NT2/D1 (cell line): ENCODE data around the gene TPP2.

Experiments used
- DNase-seq: peaks from one replicate; pipeline ENCODE4 v3.0.0-alpha.2; 2011; ENCODE audit warnings: low read depth, low spot score
- H3K27me3 ChIP-seq: 2 replicates; pipeline ENCODE4 v1.6.0; 2011; ENCODE audit warnings: mild to moderate bottlenecking; ENCODE audit not compliant: insufficient read length, insufficient read depth
- H3K36me3 ChIP-seq: 2 replicates; pipeline ENCODE4 v1.6.1; 2011; ENCODE audit warnings: mild to moderate bottlenecking, low read length, mixed read lengths; ENCODE audit not compliant: insufficient read depth, insufficient read length
- H3K4me1 ChIP-seq: 2 replicates; pipeline ENCODE4 v1.5.1; 2011; ENCODE audit not compliant: insufficient read depth, insufficient read length
- H3K4me3 ChIP-seq: 2 replicates; pipeline ENCODE4 v1.5.1; 2011; ENCODE audit warnings: low read depth; ENCODE audit not compliant: insufficient read length
- H3K9ac ChIP-seq: 2 replicates; pipeline ENCODE4 v1.6.0; 2011; ENCODE audit warnings: low read depth; ENCODE audit not compliant: insufficient read length
- H3K9me3 ChIP-seq: 2 replicates; pipeline ENCODE4 v1.5.1; 2011; ENCODE audit warnings: mild to moderate bottlenecking, low read length; ENCODE audit not compliant: insufficient read depth
- SUZ12 ChIP-seq: IDR thresholded peaks from 2 replicates; pipeline ENCODE4 v1.6.1; 2011; ENCODE audit not compliant: insufficient read length, insufficient read depth; ENCODE audit errors: extremely low read depth
- YY1 ChIP-seq: IDR thresholded peaks from 2 replicates; pipeline ENCODE4 v1.6.1; 2011; ENCODE audit not compliant: insufficient read length, insufficient read depth
- ZNF274 ChIP-seq: IDR thresholded peaks from 2 replicates; pipeline ENCODE4 v1.6.1; 2011; ENCODE audit warnings: mild to moderate bottlenecking, low read depth, low read length

The TPP2 gene

DNA sequence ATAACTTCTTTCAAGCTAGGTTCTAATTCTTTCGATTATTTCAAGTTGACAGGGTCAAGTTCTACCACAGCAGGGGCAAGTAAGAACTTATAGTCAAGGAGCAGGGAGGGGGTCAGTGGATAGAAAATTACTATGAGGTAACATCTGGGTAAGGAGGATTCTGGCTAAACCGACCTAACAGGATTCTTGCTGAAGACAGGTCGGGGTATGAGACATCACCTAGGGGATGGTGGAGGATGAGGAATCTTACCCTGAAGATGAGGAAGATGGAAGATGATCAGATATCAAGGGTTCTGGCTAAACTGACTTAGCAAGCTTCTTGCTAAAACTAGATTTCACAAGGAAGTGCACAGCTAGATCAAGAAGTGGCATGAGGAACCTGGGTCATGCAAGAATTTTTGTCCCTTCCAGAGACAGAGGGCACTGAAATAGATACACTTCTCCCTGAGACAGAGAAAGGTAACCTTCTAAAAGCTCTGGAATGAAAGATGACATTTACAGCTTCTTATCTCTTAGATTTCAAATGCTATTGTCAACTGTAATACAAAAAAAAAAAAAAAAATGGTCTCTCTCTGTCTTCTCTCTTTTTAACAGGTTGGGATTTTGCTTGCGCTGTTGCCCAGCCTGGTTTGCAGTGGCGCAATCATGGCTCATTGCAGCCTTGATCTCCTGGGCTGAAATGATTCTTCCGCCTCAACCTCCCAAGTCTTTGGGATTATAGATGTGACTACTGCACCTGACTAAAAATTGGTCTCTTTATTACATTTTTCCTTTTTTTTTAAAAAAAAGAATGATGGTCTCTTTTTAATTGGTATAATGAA lies 107.7 kb downstream of the TPP2 start:
- no peaks in the 10 kb centered on the region for H3K4me1 ChIP-seq
- no peaks in the 10 kb centered on the region for H3K9me3 ChIP-seq
- no peaks in the 10 kb centered on the region for H3K36me3 ChIP-seq
- H3K27me3 ChIP-seq = no peaks in the 10 kb centered on the region
- no peak overlapping the region for H3K4me3 ChIP-seq
- H3K9ac ChIP-seq = no peak overlapping the region
- no peak for TF ChIP-seq YY1
- no peak for TF ChIP-seq SUZ12
- no peak for TF ChIP-seq ZNF274
- no peak for DNase-seq

- no peaks in the 10 kb centered on the region for H3K36me3 ChIP-seq
- no peak for TF ChIP-seq ZNF274
- no peak for TF ChIP-seq YY1
- TF ChIP-seq SUZ12 = no peak
- H3K27me3 ChIP-seq = no peaks in the 10 kb centered on the region
- DNase-seq = no peak
- no peak overlapping the region for H3K9ac ChIP-seq
- H3K4me1 ChIP-seq = no peaks in the 10 kb centered on the region
- no peak overlapping the region for H3K4me3 ChIP-seq
- H3K9me3 ChIP-seq = no peaks in the 10 kb centered on the region
Observed at GRCh38 chr13:102707467-102707866, 110.7 kb downstream of the TPP2 start.

DNA sequence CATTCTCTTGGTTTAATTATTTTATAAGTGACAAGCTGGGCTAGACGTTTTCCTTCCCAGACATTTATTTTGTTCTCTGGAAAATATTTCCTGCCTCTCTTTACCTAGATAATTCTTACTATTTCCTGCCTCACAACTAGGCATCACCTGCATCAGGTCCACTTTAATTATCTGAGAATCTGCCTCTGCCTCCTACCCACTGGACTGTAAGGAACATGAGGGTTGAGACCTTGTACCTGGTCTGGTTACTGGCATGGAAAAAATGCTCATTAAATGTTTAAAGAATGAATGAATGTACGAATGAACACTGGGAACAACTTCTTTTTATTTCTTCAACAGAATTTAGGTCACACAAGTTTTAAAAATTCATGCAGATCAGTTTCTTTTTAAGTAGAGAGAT lies 111.4 kb downstream of the TPP2 start:
- no peak for DNase-seq
- no peaks in the 10 kb centered on the region for H3K9me3 ChIP-seq
- H3K36me3 ChIP-seq = no peaks in the 10 kb centered on the region
- H3K4me1 ChIP-seq = no peaks in the 10 kb centered on the region
- no peak overlapping the region for H3K9ac ChIP-seq
- H3K27me3 ChIP-seq = no peaks in the 10 kb centered on the region
- no peak overlapping the region for H3K4me3 ChIP-seq
- TF ChIP-seq YY1 = no peak
- TF ChIP-seq SUZ12 = no peak
- TF ChIP-seq ZNF274 = no peak

DNA sequence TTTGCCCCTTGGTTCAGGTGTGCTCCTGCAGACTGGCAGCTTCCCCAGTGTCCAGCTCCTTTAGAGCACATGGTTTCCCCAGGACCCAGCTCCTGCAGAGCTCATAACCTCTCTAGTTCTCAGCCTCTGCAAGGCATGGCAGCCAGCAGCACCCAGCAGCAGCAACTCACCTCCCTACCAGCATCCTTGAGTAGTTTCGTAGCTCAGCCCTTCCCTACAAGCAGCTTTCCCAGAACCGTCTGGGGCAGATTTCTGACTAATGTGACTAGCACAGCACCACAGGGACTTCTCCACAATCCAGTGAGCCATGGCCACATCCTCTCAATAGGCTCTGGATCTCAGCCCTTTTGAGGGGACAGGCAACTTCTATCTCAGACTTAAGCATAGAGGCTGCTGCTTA lies 112.2 kb downstream of the TPP2 start:
- DNase-seq = no peak
- no peak overlapping the region for H3K4me3 ChIP-seq
- no peaks in the 10 kb centered on the region for H3K36me3 ChIP-seq
- no peaks in the 10 kb centered on the region for H3K27me3 ChIP-seq
- no peaks in the 10 kb centered on the region for H3K9me3 ChIP-seq
- no peaks in the 10 kb centered on the region for H3K4me1 ChIP-seq
- TF ChIP-seq SUZ12 (no peak), ZNF274 (no peak), YY1 (no peak)
- H3K9ac ChIP-seq = no peak overlapping the region

- H3K9ac ChIP-seq = no peak overlapping the region
- H3K27me3 ChIP-seq = no peaks in the 10 kb centered on the region
- H3K4me1 ChIP-seq = no peaks in the 10 kb centered on the region
- no peaks in the 10 kb centered on the region for H3K9me3 ChIP-seq
- H3K4me3 ChIP-seq = no peak overlapping the region
- DNase-seq = no peak
- no peak for TF ChIP-seq ZNF274
- TF ChIP-seq YY1 = no peak
- TF ChIP-seq SUZ12 = no peak
- H3K36me3 ChIP-seq = no peaks in the 10 kb centered on the region
Observed at GRCh38 chr13:102709536-102709935, 112.8 kb downstream of the TPP2 start.

- H3K27me3 ChIP-seq = no peaks in the 10 kb centered on the region
- no peaks in the 10 kb centered on the region for H3K9me3 ChIP-seq
- H3K4me1 ChIP-seq = no peaks in the 10 kb centered on the region
- DNase-seq = no peak
- TF ChIP-seq ZNF274 (no peak), SUZ12 (no peak), YY1 (no peak)
- no peak overlapping the region for H3K4me3 ChIP-seq
- no peaks in the 10 kb centered on the region for H3K36me3 ChIP-seq
- no peak overlapping the region for H3K9ac ChIP-seq
Observed at GRCh38 chr13:102710261-102710679, 113.5 kb downstream of the TPP2 start.

DNA sequence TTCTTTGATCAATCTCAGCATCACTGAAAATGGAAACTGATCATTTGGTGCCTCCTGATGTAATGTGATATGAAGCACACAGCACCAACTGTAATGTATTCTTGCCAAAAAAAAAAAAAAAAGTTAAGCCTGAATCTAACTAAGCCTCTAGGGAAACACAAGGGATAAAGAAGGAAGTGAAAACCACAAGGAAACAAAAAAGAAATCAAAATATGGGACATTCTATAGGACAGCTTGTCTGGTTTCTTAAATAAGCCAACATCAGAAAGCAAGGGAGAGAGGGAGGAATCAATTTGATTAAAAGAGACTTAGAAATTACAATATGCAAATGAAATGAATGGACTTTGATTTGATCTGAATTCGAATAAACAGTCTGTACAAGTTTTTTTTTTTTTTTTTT lies 118.7 kb downstream of the TPP2 start:
- Histone ChIP-seq H3K4me3 (no peak overlapping the region), H3K9ac (no peak overlapping the region), H3K27me3 (no peaks in the 10 kb centered on the region), H3K4me1 (no peaks in the 10 kb centered on the region), H3K9me3 (no peaks in the 10 kb centered on the region), H3K36me3 (no peaks in the 10 kb centered on the region)
- TF ChIP-seq ZNF274 (no peak), YY1 (no peak), SUZ12 (no peak)
- no peak for DNase-seq

DNA sequence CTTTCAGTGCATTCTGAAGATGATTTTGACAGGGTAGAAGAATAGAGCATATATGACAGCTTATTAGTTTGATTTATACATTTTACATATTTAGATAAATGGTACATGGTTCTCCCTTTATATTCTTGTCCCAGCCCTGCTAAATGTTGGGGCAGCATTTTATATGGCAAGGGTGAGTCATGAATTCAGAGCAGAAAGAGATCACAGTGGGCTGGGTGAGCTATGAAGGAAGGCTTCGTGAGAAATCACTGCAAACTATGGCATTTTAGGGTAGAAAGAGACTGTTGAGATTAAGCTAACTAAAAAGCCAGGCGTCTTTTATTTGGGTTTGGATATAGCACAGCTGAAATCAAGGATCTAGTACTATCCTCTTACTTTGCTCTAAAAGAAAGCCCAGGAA lies 122.0 kb downstream of the TPP2 start:
- Histone ChIP-seq H3K27me3 (no peaks in the 10 kb centered on the region), H3K9ac (no peak overlapping the region), H3K36me3 (no peaks in the 10 kb centered on the region), H3K4me1 (no peaks in the 10 kb centered on the region), H3K4me3 (no peak overlapping the region), H3K9me3 (no peaks in the 10 kb centered on the region)
- TF ChIP-seq YY1 (no peak), SUZ12 (no peak), ZNF274 (no peak)
- DNase-seq = no peak
